Measurements from ENCODE around the gene AMPD3.

AMPD3 gene

DNA sequence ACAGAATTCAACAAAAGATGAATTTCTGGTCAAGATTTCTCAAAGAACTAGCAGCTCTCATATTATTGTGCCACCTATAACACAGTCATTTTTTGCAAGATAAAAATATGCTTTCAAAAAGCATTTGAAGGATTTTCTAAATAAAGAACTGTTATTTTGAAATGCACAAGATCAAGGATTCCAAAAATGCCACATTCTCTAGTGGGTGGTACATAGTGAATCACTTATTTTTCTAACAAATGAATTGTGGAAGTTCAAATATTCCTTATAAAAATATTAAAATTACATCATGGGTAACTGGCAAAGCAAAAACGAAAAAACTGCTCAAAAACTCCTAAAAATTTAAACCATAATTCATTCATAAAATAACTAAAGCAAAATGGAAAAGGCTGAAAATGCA lies 83.9 kb downstream of the AMPD3 start:
- Histone ChIP-seq H3K4me3 (IDR thresholded peaks at IDR 0.05; ENCODE audit: insufficient read depth, low read depth, low read length) (no peak overlapping the region), H3K9ac (no peak overlapping the region), H3K27ac (no peak overlapping the region), H3K4me1 (ENCODE audit: low read depth, poor library complexity, severe bottlenecking) (peaks cover 7% of the 10 kb centered on the region), H3K79me2 (ENCODE audit: insufficient read depth, low read depth) (no peaks in the 10 kb centered on the region), H2AFZ (ENCODE audit: low read depth) (no peak overlapping the region), H3K27me3 (ENCODE audit: insufficient read depth, low read depth) (no peaks in the 10 kb centered on the region), H4K20me1 (ENCODE audit: insufficient read depth) (no peaks in the 10 kb centered on the region), H3K36me3 (ENCODE audit: insufficient read depth) (no peaks in the 10 kb centered on the region), H3K4me2 (no peak overlapping the region)
- no peak for TF ChIP-seq CTCF (conservative IDR thresholded peaks at IDR 0.05; ENCODE audit: low read depth, low read length)

- H2AFZ ChIP-seq (ENCODE audit: low read depth), result no peak overlapping the region
- no peaks in the 10 kb centered on the region for H3K36me3 ChIP-seq (ENCODE audit: insufficient read depth)
- no peaks in the 10 kb centered on the region for H3K79me2 ChIP-seq (ENCODE audit: insufficient read depth, low read depth)
- H3K9ac ChIP-seq, result no peak overlapping the region
- no peak overlapping the region for H3K4me3 ChIP-seq (IDR thresholded peaks at IDR 0.05; ENCODE audit: insufficient read depth, low read depth, low read length)
- no peak for TF ChIP-seq CTCF (conservative IDR thresholded peaks at IDR 0.05; ENCODE audit: low read depth, low read length)
- no peaks in the 10 kb centered on the region for H3K27me3 ChIP-seq (ENCODE audit: insufficient read depth, low read depth)
- no peak overlapping the region for H3K27ac ChIP-seq
- no peaks in the 10 kb centered on the region for H4K20me1 ChIP-seq (ENCODE audit: insufficient read depth)
- H3K4me1 ChIP-seq (ENCODE audit: low read depth, poor library complexity, severe bottlenecking), result peaks cover 7% of the 10 kb centered on the region
- no peak overlapping the region for H3K4me2 ChIP-seq
These were observed 84.3 kb downstream of the AMPD3 start for GRCh38 chr11:10539339-10539738.

GRCh38 chr11:10540546-10540914 lies 85.5 kb downstream of the AMPD3 start:
- peaks cover 7% of the 10 kb centered on the region for H3K4me1 ChIP-seq (ENCODE audit: low read depth, poor library complexity, severe bottlenecking)
- no peaks in the 10 kb centered on the region for H3K36me3 ChIP-seq (ENCODE audit: insufficient read depth)
- no peak for TF ChIP-seq CTCF (conservative IDR thresholded peaks at IDR 0.05; ENCODE audit: low read depth, low read length)
- H3K27me3 ChIP-seq (ENCODE audit: insufficient read depth, low read depth), result no peaks in the 10 kb centered on the region
- peak overlapping the region; percentile 91 for H2AFZ ChIP-seq (ENCODE audit: low read depth)
- no peaks in the 10 kb centered on the region for H3K79me2 ChIP-seq (ENCODE audit: insufficient read depth, low read depth)
- H3K4me2 ChIP-seq, result peak overlapping the region; percentile 79
- peak overlapping the region; percentile 76 for H3K9ac ChIP-seq
- H3K4me3 ChIP-seq (IDR thresholded peaks at IDR 0.05; ENCODE audit: insufficient read depth, low read depth, low read length), result no peak overlapping the region
- H3K27ac ChIP-seq, result peak overlapping the region; percentile 50
- H4K20me1 ChIP-seq (ENCODE audit: insufficient read depth), result no peaks in the 10 kb centered on the region

GRCh38 chr11:10540915-10541560 lies 86.0 kb downstream of the AMPD3 start, which contains the start of gene RNF141:
Gene RNF141, minus strand, starts transcription at chr11:10541187. Its CDS starts 7,029 bp downstream, at chr11:10534158.
- TF ChIP-seq CTCF (conservative IDR thresholded peaks at IDR 0.05; ENCODE audit: low read depth, low read length), result peak; percentile 66
- H3K36me3 ChIP-seq (ENCODE audit: insufficient read depth), result no peaks in the 10 kb centered on the region
- peak within 1 kb of the TSS; percentile 50 for H3K27ac ChIP-seq
- peak within 1 kb of the TSS; percentile 91 for H2AFZ ChIP-seq (ENCODE audit: low read depth)
- H3K4me1 ChIP-seq (ENCODE audit: low read depth, poor library complexity, severe bottlenecking), result peaks cover 7% of the 10 kb centered on the region
- no peaks in the 10 kb centered on the region for H3K27me3 ChIP-seq (ENCODE audit: insufficient read depth, low read depth)
- H3K79me2 ChIP-seq (ENCODE audit: insufficient read depth, low read depth), result no peaks in the 10 kb centered on the region
- peak within 1 kb of the TSS; percentile 79 for H3K4me2 ChIP-seq
- H3K4me3 ChIP-seq (IDR thresholded peaks at IDR 0.05; ENCODE audit: insufficient read depth, low read depth, low read length), result no peak within 1 kb of the TSS
- H3K9ac ChIP-seq, result peak within 1 kb of the TSS; percentile 76
- H4K20me1 ChIP-seq (ENCODE audit: insufficient read depth), result no peaks in the 10 kb centered on the region
